Endothelial cell of umbilical vein (primary cell): ENCODE results near the gene TPM2. TPM values are rescaled to one million over a fixed set of nuclear protein-coding genes. Genes with fewer than 3 reads are reported as not detected.
A peak's percentile ranks its signal among the peaks of the same experiment; 100 is the strongest.

Experiments
- BruUV-seq: library from RNA; stranded (reverse); fragments of 400-500 nt; replicated peaks from 2 replicates; lab custom pipeline; 2021; lab: Mats Ljungman, UMichigan
- CTCF ChIA-PET: fragments of 300-600, 350-600 bp; sonication (Branson Sonifier 250); formaldehyde crosslinking; loops from one replicate; lab custom pipeline; 2021; ENCODE audit warnings: antibody characterized with exemption, inconsistent platforms; lab: Charles Lee
- POLR2A ChIA-PET: fragments of 300-600, 350-600 bp; sonication (Branson Sonifier 250); formaldehyde crosslinking; loops from one replicate; lab custom pipeline; 2021; ENCODE audit warnings: antibody characterized with exemption, inconsistent platforms; lab: Charles Lee
- DNase-seq: peaks from one replicate; pipeline ENCODE4 v3.0.0-alpha.2; 2011; ENCODE audit warnings: low read depth, low spot score
- FAIRE-seq: peaks from 2 replicates; lab custom pipeline; 2011; peaks lifted over from hg19 to GRCh38; lab: Jason Lieb, UNC
- H2AFZ ChIP-seq: 2 replicates; pipeline ENCODE4 v1.6.0; 2012; ENCODE audit warnings: low read depth, low read length, control low read depth, inconsistent platforms
- H3K27ac ChIP-seq: 2 replicates; pipeline ENCODE4 v1.5.1; 2011; ENCODE audit warnings: low read depth, mild to moderate bottlenecking, control low read depth, low read length, moderate library complexity; ENCODE audit not compliant: insufficient read depth
- H3K27me3 ChIP-seq, 2 experiments: 2 replicates each; pipeline versions ENCODE4 v1.6.0 to v1.6.1; 2011; ENCODE audit warnings: low read length in 2 of 2, mixed read lengths in 1 of 2; ENCODE audit not compliant: control insufficient read depth in 2 of 2, insufficient read depth in 2 of 2
- H3K36me3 ChIP-seq, 2 experiments: 2 replicates in 1 of 2; 3 replicates in 1 of 2; pipeline ENCODE4 v1.5.1; 2011; ENCODE audit warnings: low read length in 2 of 2, mild to moderate bottlenecking in 1 of 2, moderate library complexity in 1 of 2; ENCODE audit not compliant: control insufficient read depth in 2 of 2, insufficient read depth in 2 of 2; ENCODE audit errors: extremely low read depth in 1 of 2
- H3K4me1 ChIP-seq: 3 replicates; pipeline ENCODE4 v1.5.1; 2011; ENCODE audit warnings: mild to moderate bottlenecking, low read length; ENCODE audit not compliant: control insufficient read depth, insufficient read depth; ENCODE audit errors: extremely low read depth
- H3K4me2 ChIP-seq: 2 replicates; pipeline ENCODE4 v1.6.1; 2011; ENCODE audit warnings: low read length, control low read depth, mixed read lengths; ENCODE audit not compliant: insufficient read depth
- H3K4me3 ChIP-seq, 3 experiments: fragments of 200-600 bp in 1 of 3; sonication (generic), shearing (Covaris generic) in 1 of 3; replicated peaks in 1 of 3; 2 replicates each; pipeline ENCODE4 v1.5.1; 2011 to 2016; ENCODE audit warnings: control low read depth in 3 of 3, low read length in 3 of 3, mild to moderate bottlenecking in 2 of 3, inconsistent platforms in 1 of 3, low read depth in 1 of 3, moderate library complexity in 1 of 3; ENCODE audit not compliant: insufficient read depth in 1 of 3
- H3K79me2 ChIP-seq: 2 replicates; pipeline ENCODE4 v1.6.0; 2012; ENCODE audit warnings: low read length, inconsistent platforms; ENCODE audit not compliant: control insufficient read depth, insufficient read depth
- H3K9ac ChIP-seq: replicated peaks from 2 replicates; pipeline ENCODE3; 2011; ENCODE audit warnings: low read length, control low read depth; ENCODE audit not compliant: insufficient read depth; ENCODE audit errors: extremely low read depth
- H3K9me1 ChIP-seq: replicated peaks from 3 replicates; pipeline ENCODE4 v1.6.0; 2011; ENCODE audit warnings: mild to moderate bottlenecking, low read length; ENCODE audit not compliant: control insufficient read depth, insufficient read depth; ENCODE audit errors: extremely low read depth
- H3K9me3 ChIP-seq: replicated peaks from 2 replicates; pipeline ENCODE4 v1.5.1; 2012; ENCODE audit warnings: low read length, inconsistent platforms; ENCODE audit not compliant: control insufficient read depth, insufficient read depth
- H4K20me1 ChIP-seq: replicated peaks from 2 replicates; pipeline ENCODE3; 2011; ENCODE audit warnings: mild to moderate bottlenecking, low read length; ENCODE audit not compliant: control insufficient read depth, insufficient read depth; ENCODE audit errors: extremely low read depth
- EZH2 ChIP-seq: IDR thresholded peaks from 2 replicates; pipeline ENCODE4 v1.6.1; 2012; ENCODE audit warnings: borderline replicate concordance, low read depth, mild to moderate bottlenecking, moderate library complexity, low read length, inconsistent platforms; ENCODE audit not compliant: severe bottlenecking
- FOS ChIP-seq: IDR thresholded peaks from 2 replicates; pipeline ENCODE4 v1.6.1; 2011; ENCODE audit warnings: mild to moderate bottlenecking, low read length, moderate library complexity, borderline replicate concordance; ENCODE audit not compliant: insufficient read depth
- GATA2 ChIP-seq: IDR thresholded peaks from 2 replicates; pipeline ENCODE4 v1.7.0; 2011; ENCODE audit warnings: low read depth, mild to moderate bottlenecking, moderate library complexity, mixed read lengths, low read length; ENCODE audit not compliant: insufficient read length, insufficient read depth
- MYC ChIP-seq: IDR thresholded peaks from one replicate; pipeline ENCODE4 v1.6.1; 2011; ENCODE audit warnings: mild to moderate bottlenecking, low read depth, low read length
- POLR2A ChIP-seq: IDR thresholded peaks from 2 replicates; pipeline ENCODE4 v1.6.1; 2012; ENCODE audit warnings: low read depth, mild to moderate bottlenecking, control low read depth, low read length
- POLR2AphosphoS5 ChIP-seq: IDR thresholded peaks from 2 replicates; pipeline ENCODE4 v1.6.1; 2012; ENCODE audit warnings: low read depth, mild to moderate bottlenecking, control low read depth, low read length, moderate library complexity; ENCODE audit not compliant: insufficient read depth
- dilution Hi-C: fragments of 300-500 bp; cut with MboI; formaldehyde crosslinking; loops from one replicate; pipeline ENCODE4 v1.15.0; 2019; ENCODE audit warnings: low sequenced_read_pairs; ENCODE audit not compliant: extremely low pct_ligation_motif_present
- intact Hi-C: fragments of 100-400 bp; cut with micrococcal nuclease; formaldehyde crosslinking; loops from one replicate; pipeline ENCODE4 v1.10.0; 2022
- polyA plus RNA-seq, 4 experiments: library from polyadenylated mRNA; depleted of rRNA in 3 of 4; stranded (reverse) in 3 of 4; unstranded in 1 of 4; fragments of >200 nt; gene quantifications; 2 replicates each; pipeline versions ENCODE4 v1.2.1 to v1.2.3, GENCODE V29; 2011 to 2012; ENCODE audit warnings: missing spikeins in 1 of 4
- total RNA-seq: library from RNA; stranded (reverse); gene quantifications from 2 replicates; pipeline ENCODE4 v1.2.3, GENCODE V29; 2021

The TPM2 gene
- total and polyA plus RNA-seq, 2 donors (not counting 3 experiments of a cell fraction or from before 2014, with no cell fraction given): 144 to 279 TPM

DNA sequence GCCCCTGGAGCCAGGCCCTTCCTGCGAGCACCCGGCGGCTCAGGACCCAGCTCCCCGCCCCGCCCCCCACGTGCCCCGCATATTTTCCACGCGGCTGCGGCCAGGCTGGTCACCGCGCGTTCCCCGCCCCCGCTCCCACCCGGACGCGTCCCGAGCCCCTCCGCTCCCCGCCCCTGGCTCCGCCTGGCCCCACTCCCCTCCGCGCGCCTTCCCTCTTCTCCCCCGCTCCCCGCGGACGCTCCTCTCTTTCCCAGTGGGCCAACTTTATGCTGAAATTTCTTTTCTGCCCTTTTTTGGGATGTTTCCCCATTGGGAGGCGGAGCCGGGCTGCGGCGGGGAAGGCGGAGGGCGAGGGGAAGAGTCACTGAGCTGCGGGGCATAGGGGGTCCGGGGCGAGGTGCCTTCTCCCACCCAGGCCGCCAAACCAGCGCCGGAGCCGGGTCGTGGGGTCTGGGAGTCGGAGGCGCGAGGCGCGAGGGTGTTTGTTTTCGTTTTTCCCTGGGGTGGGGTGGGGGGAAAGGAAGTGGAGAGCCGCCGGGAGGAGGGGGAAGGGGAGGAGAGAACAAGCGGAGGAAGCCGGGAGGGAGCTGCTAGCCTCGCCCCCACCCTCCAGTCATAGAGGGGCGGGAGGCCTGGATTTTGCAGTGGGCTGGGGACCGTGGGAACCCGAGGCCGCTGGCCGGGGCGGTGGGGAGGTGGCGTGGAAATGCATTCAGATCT, 1.0 kb upstream of the TPM2 start:
- peak; percentile 65 for TF ChIP-seq POLR2A
- TF ChIP-seq MYC: no peak
- TF ChIP-seq GATA2: no peak
- no peak for TF ChIP-seq POLR2AphosphoS5
- no peak for TF ChIP-seq FOS
- TF ChIP-seq EZH2: no peak
- Histone ChIP-seq H3K79me2 (peaks cover 36% of the 10 kb centered on the region), H3K4me1 (peaks cover 28% of the 10 kb centered on the region), H3K9me1 (no peaks in the 10 kb centered on the region), H3K9ac (peak overlapping the region; percentile 68), H3K36me3 (peaks cover 3% of the 10 kb centered on the region in 2 experiments), H3K9me3 (no peaks in the 10 kb centered on the region), H3K27ac (peak overlapping the region; percentile 45), H4K20me1 (no peaks in the 10 kb centered on the region), H3K4me3 (peak overlapping the region; percentile 66 to 82 (median 70)), H3K27me3 (no peaks in the 10 kb centered on the region), H3K4me2 (peak overlapping the region; percentile 84), H2AFZ (peak overlapping the region; percentile 45)
- ChIA-PET POLR2A (interaction anchor here (0.7 to 1.7 kb wide), 8 partner anchors 11 to 37 kb away, joined by 3 to 7 read pairs (median 4); partner anchors contain the start of gene ARHGEF39), CTCF (interaction anchor here (0.6 to 13.5 kb wide), 8 partner anchors 15 to 99 kb away, joined by 3 to 227 read pairs (median 4); partner anchors contain the start of genes ARHGEF39, CCDC107 and RMRP)
- intact Hi-C loops (loop anchor here (2.0 kb wide), 1 partner anchor 42 kb away; the partner anchor contains the start of genes CREB3 and TLN1), dilution Hi-C loops (no loop called here)
- no TSS peak for BruUV-seq
- peak; percentile 72 for DNase-seq
- FAIRE-seq: peak; percentile 89

DNA sequence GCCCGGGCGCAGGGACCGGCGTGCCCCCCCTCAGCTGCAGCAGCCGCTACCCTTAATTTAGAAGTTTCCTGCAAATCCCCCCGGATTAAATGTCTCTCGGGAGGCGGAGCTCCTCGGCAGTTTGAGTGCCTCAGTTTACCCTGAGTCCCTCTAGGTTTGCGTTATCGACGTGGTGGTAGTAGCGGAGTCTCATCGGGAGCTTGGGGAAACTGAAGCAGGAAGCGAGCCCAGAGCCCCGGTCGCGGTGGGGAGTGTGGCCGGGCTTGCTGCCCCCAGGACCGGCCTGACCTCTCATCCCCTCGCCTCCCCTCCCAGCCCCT, 529 bp upstream of the TPM2 start:
- dilution Hi-C loops (no loop called here), intact Hi-C loops (loop anchor here (2.0 kb wide), 1 partner anchor 43 kb away; the partner anchor contains the start of genes CREB3 and TLN1)
- POLR2A ChIA-PET: interaction anchor here (0.7 to 1.7 kb wide), 7 partner anchors 10 to 37 kb away, joined by 3 to 7 read pairs (median 4); partner anchors contain the start of gene ARHGEF39
- TF ChIP-seq MYC: no peak
- TF ChIP-seq POLR2A: peak; percentile 3
- no peaks in the 10 kb centered on the region for H3K27me3 ChIP-seq
- peaks cover 36% of the 10 kb centered on the region for H3K79me2 ChIP-seq
- peak overlapping the region; percentile 68 for H3K9ac ChIP-seq
- H3K36me3 ChIP-seq: peaks cover 2 to 6% of the 10 kb centered on the region in 2 experiments
- peak overlapping the region; percentile 41 for H3K27ac ChIP-seq
- H3K4me3 ChIP-seq: peak overlapping the region; percentile 66 to 82 (median 70)
- peaks cover 28% of the 10 kb centered on the region for H3K4me1 ChIP-seq
- no TSS peak for BruUV-seq
- CTCF ChIA-PET: interaction anchor here (0.6 to 13.5 kb wide), 8 partner anchors 15 to 100 kb away, joined by 3 to 227 read pairs (median 4); partner anchors contain the start of genes ARHGEF39, CCDC107 and RMRP
- DNase-seq: no peak
- H3K9me1 ChIP-seq: no peaks in the 10 kb centered on the region
- no peaks in the 10 kb centered on the region for H3K9me3 ChIP-seq
- H4K20me1 ChIP-seq: no peaks in the 10 kb centered on the region
- peak overlapping the region; percentile 84 for H3K4me2 ChIP-seq
- peak; percentile 28 for FAIRE-seq
- peak overlapping the region; percentile 84 for H2AFZ ChIP-seq
